NCI-H82 (cell line): ENCODE data around the gene TMEM9.

Source experiments
- DNase-seq: peaks from one replicate; lab custom pipeline; 2025; lab: John Stamatoyannopoulos, UW

Gene TMEM9

GRCh38 chr1:201154389-201155165, at the start of gene TMEM9:
TMEM9 (minus strand) TSS chr1:201154474; CDS start chr1:201153923, 551 bp downstream.
- DNase-seq = peak; percentile 99

- no peak for DNase-seq
These were observed 44.3 kb upstream of the TMEM9 start for GRCh38 chr1:201198598-201198997.

GRCh38 chr1:201194046-201194445, 39.8 kb upstream of the TMEM9 start:
- no peak for DNase-seq

- no peak for DNase-seq
These were observed 38.1 kb upstream of the TMEM9 start for GRCh38 chr1:201192261-201192788.

GRCh38 chr1:201191653-201192260, 37.5 kb upstream of the TMEM9 start:
- DNase-seq = no peak

GRCh38 chr1:201190624-201191051, 36.4 kb upstream of the TMEM9 start, which contains the start of gene IGFN1:
IGFN1 (plus strand) TSS chr1:201190824; CDS start chr1:201193294, 2,470 bp downstream.
- peak; percentile 77 for DNase-seq

- DNase-seq = peak; percentile 59
These were observed 35.7 kb upstream of the TMEM9 start for GRCh38 chr1:201190005-201190404.

GRCh38 chr1:201189085-201189484, 34.8 kb upstream of the TMEM9 start:
- no peak for DNase-seq

- no peak for DNase-seq
These were observed 31.9 kb upstream of the TMEM9 start for GRCh38 chr1:201186192-201186591.

GRCh38 chr1:201185527-201186128, 31.4 kb upstream of the TMEM9 start:
- no peak for DNase-seq

- DNase-seq = no peak
These were observed 30.8 kb upstream of the TMEM9 start for GRCh38 chr1:201185123-201185453.

- peak; percentile 88 for DNase-seq
These were observed 30.2 kb upstream of the TMEM9 start for GRCh38 chr1:201184307-201185122.

GRCh38 chr1:201183753-201184152, 29.5 kb upstream of the TMEM9 start:
- DNase-seq = no peak

GRCh38 chr1:201183209-201183608, 28.9 kb upstream of the TMEM9 start:
- no peak for DNase-seq

- DNase-seq = peak; percentile 26
These were observed 27.5 kb upstream of the TMEM9 start for GRCh38 chr1:201181726-201182125.

GRCh38 chr1:201181323-201181722, 27.0 kb upstream of the TMEM9 start:
- no peak for DNase-seq

- DNase-seq = no peak
These were observed 26.6 kb upstream of the TMEM9 start for GRCh38 chr1:201180901-201181300.

GRCh38 chr1:201180141-201180540, 25.9 kb upstream of the TMEM9 start:
- DNase-seq = no peak

- DNase-seq = no peak
These were observed 24.4 kb upstream of the TMEM9 start for GRCh38 chr1:201178718-201179117.

GRCh38 chr1:201176940-201177339, 22.7 kb upstream of the TMEM9 start:
- DNase-seq = no peak

- no peak for DNase-seq
These were observed 21.7 kb upstream of the TMEM9 start for GRCh38 chr1:201175820-201176500.
